Endothelial cell of umbilical vein (primary cell): ENCODE measurements around the gene TEX22.

ENCODE experiments used
- EZH2 ChIP-seq: IDR thresholded peaks from 2 replicates; pipeline ENCODE4 v1.6.1; 2012; ENCODE audit warnings: borderline replicate concordance, low read depth, mild to moderate bottlenecking, moderate library complexity, low read length, inconsistent platforms; ENCODE audit not compliant: severe bottlenecking
- FOS ChIP-seq: IDR thresholded peaks from 2 replicates; pipeline ENCODE4 v1.6.1; 2011; ENCODE audit warnings: mild to moderate bottlenecking, low read length, moderate library complexity, borderline replicate concordance; ENCODE audit not compliant: insufficient read depth
- GATA2 ChIP-seq: IDR thresholded peaks from 2 replicates; pipeline ENCODE4 v1.7.0; 2011; ENCODE audit warnings: low read depth, mild to moderate bottlenecking, moderate library complexity, mixed read lengths, low read length; ENCODE audit not compliant: insufficient read length, insufficient read depth
- JUN ChIP-seq: IDR thresholded peaks from 2 replicates; pipeline ENCODE4 v1.6.1; 2011; ENCODE audit warnings: borderline replicate concordance, low read depth; ENCODE audit not compliant: insufficient read length, insufficient read depth
- MYC ChIP-seq: IDR thresholded peaks from one replicate; pipeline ENCODE4 v1.6.1; 2011; ENCODE audit warnings: mild to moderate bottlenecking, low read depth, low read length
- POLR2A ChIP-seq: IDR thresholded peaks from 2 replicates; pipeline ENCODE4 v1.6.1; 2012; ENCODE audit warnings: low read depth, mild to moderate bottlenecking, control low read depth, low read length
- POLR2AphosphoS5 ChIP-seq: IDR thresholded peaks from 2 replicates; pipeline ENCODE4 v1.6.1; 2012; ENCODE audit warnings: low read depth, mild to moderate bottlenecking, control low read depth, low read length, moderate library complexity; ENCODE audit not compliant: insufficient read depth
- TF ChIP-seq, protein P1 (sequence below), 2 donors: IDR thresholded peaks; 1 replicate in 1 of 2; 2 replicates in 1 of 2; pipeline ENCODE4 v1.5.1; 2011; ENCODE audit warnings: low read length in 2 of 2, mild to moderate bottlenecking in 2 of 2, moderate library complexity in 2 of 2, control low read depth in 1 of 2, inconsistent platforms in 1 of 2, low read depth in 1 of 2; ENCODE audit not compliant: insufficient read depth in 1 of 2; ENCODE audit errors: extremely low read depth in 1 of 2
- TF ChIP-seq, protein P2 (sequence below): IDR thresholded peaks from 2 replicates; pipeline ENCODE4 v1.6.1; 2011; ENCODE audit not compliant: insufficient read depth, insufficient read length

DNA sequence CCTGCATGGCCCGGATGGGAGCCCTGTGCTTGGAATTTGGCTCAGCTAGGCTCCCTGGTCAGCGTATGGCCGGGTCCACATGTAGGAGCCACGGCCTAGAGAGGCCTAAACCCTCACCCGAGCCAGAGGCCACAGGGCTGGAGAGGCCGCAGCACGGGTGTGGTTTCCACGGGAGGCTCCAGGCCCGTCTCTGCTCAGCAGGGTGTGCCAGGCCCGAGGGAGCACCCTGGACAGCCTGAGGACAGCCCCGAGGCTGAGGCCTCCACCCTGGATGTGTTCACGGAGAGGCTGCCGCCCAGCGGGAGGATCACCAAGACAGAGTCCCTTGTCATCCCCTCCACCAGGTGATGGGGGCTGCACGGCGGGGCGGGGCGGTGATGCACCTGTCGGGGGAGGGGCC is 17.6 kb upstream of the TEX22 start:
- TF ChIP-seq, protein P1, sequence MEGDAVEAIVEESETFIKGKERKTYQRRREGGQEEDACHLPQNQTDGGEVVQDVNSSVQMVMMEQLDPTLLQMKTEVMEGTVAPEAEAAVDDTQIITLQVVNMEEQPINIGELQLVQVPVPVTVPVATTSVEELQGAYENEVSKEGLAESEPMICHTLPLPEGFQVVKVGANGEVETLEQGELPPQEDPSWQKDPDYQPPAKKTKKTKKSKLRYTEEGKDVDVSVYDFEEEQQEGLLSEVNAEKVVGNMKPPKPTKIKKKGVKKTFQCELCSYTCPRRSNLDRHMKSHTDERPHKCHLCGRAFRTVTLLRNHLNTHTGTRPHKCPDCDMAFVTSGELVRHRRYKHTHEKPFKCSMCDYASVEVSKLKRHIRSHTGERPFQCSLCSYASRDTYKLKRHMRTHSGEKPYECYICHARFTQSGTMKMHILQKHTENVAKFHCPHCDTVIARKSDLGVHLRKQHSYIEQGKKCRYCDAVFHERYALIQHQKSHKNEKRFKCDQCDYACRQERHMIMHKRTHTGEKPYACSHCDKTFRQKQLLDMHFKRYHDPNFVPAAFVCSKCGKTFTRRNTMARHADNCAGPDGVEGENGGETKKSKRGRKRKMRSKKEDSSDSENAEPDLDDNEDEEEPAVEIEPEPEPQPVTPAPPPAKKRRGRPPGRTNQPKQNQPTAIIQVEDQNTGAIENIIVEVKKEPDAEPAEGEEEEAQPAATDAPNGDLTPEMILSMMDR (IDR thresholded peaks at IDR 0.05; ENCODE audit: extremely low read depth in 1 of 2, insufficient read depth in 1 of 2, low read depth in 1 of 2, low read length in 2 of 2) = no peak
- TF ChIP-seq POLR2A (no peak), EZH2 (no peak), POLR2AphosphoS5 (no peak), MYC (no peak), JUN (no peak), FOS (no peak), GATA2 (no peak)
- TF ChIP-seq, protein P2, sequence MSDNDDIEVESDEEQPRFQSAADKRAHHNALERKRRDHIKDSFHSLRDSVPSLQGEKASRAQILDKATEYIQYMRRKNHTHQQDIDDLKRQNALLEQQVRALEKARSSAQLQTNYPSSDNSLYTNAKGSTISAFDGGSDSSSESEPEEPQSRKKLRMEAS = no peak
